Endothelial cell of umbilical vein (primary cell): ENCODE data around the gene TMEM50B.

ENCODE experiments used
- EZH2 ChIP-seq: IDR thresholded peaks from 2 replicates; pipeline ENCODE4 v1.6.1; 2012; ENCODE audit warnings: borderline replicate concordance, low read depth, mild to moderate bottlenecking, moderate library complexity, low read length, inconsistent platforms; ENCODE audit not compliant: severe bottlenecking
- FOS ChIP-seq: IDR thresholded peaks from 2 replicates; pipeline ENCODE4 v1.6.1; 2011; ENCODE audit warnings: mild to moderate bottlenecking, low read length, moderate library complexity, borderline replicate concordance; ENCODE audit not compliant: insufficient read depth
- POLR2A ChIP-seq: IDR thresholded peaks from 2 replicates; pipeline ENCODE4 v1.6.1; 2012; ENCODE audit warnings: low read depth, mild to moderate bottlenecking, control low read depth, low read length
- POLR2AphosphoS5 ChIP-seq: IDR thresholded peaks from 2 replicates; pipeline ENCODE4 v1.6.1; 2012; ENCODE audit warnings: low read depth, mild to moderate bottlenecking, control low read depth, low read length, moderate library complexity; ENCODE audit not compliant: insufficient read depth
- TF ChIP-seq, protein P1 (sequence below), 2 donors: IDR thresholded peaks; 1 replicate in 1 of 2; 2 replicates in 1 of 2; pipeline ENCODE4 v1.5.1; 2011; ENCODE audit warnings: low read length in 2 of 2, mild to moderate bottlenecking in 2 of 2, moderate library complexity in 2 of 2, control low read depth in 1 of 2, inconsistent platforms in 1 of 2, low read depth in 1 of 2; ENCODE audit not compliant: insufficient read depth in 1 of 2; ENCODE audit errors: extremely low read depth in 1 of 2
- TF ChIP-seq, protein P2 (sequence below): IDR thresholded peaks from 2 replicates; pipeline ENCODE4 v1.6.1; 2011; ENCODE audit not compliant: insufficient read depth, insufficient read length

DNA sequence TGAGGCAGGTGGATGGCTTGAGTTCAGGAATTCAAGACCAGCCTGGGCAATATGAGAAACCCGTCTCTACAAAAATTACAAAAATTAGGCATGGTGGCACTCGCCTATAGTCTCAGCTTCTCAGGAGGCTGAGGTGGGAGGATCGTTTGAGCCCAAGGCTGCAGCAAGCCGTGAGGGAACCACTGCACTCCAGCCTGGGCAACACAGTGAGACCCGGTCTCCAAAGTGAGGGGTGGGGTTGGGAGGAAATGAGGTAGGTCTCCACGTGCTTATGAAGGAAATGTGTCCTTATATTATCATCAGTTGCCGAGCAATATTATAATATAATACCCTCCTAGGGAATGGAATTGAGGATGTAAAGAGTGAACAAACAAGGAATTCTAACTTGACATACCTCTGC is 2.7 kb downstream of the TMEM50B start:
- TF ChIP-seq, protein P1, sequence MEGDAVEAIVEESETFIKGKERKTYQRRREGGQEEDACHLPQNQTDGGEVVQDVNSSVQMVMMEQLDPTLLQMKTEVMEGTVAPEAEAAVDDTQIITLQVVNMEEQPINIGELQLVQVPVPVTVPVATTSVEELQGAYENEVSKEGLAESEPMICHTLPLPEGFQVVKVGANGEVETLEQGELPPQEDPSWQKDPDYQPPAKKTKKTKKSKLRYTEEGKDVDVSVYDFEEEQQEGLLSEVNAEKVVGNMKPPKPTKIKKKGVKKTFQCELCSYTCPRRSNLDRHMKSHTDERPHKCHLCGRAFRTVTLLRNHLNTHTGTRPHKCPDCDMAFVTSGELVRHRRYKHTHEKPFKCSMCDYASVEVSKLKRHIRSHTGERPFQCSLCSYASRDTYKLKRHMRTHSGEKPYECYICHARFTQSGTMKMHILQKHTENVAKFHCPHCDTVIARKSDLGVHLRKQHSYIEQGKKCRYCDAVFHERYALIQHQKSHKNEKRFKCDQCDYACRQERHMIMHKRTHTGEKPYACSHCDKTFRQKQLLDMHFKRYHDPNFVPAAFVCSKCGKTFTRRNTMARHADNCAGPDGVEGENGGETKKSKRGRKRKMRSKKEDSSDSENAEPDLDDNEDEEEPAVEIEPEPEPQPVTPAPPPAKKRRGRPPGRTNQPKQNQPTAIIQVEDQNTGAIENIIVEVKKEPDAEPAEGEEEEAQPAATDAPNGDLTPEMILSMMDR (IDR thresholded peaks at IDR 0.05; ENCODE audit: extremely low read depth in 1 of 2, insufficient read depth in 1 of 2, low read depth in 1 of 2, low read length in 2 of 2), result no peak
- TF ChIP-seq, protein P2, sequence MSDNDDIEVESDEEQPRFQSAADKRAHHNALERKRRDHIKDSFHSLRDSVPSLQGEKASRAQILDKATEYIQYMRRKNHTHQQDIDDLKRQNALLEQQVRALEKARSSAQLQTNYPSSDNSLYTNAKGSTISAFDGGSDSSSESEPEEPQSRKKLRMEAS, result no peak
- no peak for TF ChIP-seq POLR2AphosphoS5
- TF ChIP-seq POLR2A, result no peak
- TF ChIP-seq EZH2, result no peak
- no peak for TF ChIP-seq FOS
